NB4 (cell line): ENCODE data around the gene PVALEF.

Experiments used
- TF ChIP-seq, protein P1 (sequence below): IDR thresholded peaks from one replicate; pipeline ENCODE4 v1.5.1; 2012; ENCODE audit warnings: low read depth, low read length
- TF ChIP-seq, protein P2 (sequence below): IDR thresholded peaks from 2 replicates; pipeline ENCODE4 v1.6.1; 2011; ENCODE audit warnings: low read depth, low read length

DNA sequence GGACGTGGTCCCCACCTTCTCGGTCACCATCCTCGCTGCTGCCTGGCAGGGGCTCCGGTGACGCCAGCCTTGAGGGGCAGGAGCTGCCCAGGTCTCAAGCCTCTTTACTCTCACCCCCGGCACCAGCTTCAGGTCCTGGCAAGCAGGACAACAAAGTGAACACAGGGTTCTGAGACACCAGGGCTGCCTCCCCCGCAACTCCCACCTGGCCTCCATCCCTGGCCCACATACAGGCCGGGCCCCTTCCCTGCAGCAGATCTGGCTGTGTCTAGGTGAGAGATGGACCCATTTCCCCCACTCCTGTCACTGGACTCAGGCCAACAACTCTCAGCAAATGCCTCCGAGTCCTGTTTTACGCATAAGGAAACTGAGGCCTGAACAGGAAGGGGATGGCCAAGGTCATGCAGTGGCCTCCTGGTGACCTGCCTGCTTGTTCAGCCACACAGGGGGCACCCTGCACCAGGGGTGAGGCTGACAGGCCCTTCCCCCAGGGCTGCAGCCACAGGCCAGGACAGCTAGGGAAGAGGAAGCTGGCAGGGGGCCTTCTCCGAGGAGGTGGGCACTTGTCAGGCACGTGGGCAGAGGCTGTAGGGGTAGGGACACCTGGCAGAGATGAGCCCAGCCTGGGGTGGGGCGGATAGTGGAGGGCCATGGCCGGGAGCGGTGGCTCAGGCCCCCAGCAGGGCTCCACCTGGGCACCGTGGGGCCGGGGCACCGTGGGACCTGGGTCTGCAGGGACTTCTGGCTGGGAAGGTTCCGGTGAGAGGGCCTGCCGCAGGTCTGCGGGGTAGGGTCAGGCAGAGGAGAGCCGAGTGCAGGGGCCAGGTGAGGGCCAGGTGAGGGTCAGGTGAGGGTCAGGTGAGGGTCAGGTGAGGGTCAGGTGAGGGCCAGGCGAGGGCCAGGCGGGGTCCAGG, 46.7 kb upstream of the PVALEF start:
- TF ChIP-seq, protein P1, sequence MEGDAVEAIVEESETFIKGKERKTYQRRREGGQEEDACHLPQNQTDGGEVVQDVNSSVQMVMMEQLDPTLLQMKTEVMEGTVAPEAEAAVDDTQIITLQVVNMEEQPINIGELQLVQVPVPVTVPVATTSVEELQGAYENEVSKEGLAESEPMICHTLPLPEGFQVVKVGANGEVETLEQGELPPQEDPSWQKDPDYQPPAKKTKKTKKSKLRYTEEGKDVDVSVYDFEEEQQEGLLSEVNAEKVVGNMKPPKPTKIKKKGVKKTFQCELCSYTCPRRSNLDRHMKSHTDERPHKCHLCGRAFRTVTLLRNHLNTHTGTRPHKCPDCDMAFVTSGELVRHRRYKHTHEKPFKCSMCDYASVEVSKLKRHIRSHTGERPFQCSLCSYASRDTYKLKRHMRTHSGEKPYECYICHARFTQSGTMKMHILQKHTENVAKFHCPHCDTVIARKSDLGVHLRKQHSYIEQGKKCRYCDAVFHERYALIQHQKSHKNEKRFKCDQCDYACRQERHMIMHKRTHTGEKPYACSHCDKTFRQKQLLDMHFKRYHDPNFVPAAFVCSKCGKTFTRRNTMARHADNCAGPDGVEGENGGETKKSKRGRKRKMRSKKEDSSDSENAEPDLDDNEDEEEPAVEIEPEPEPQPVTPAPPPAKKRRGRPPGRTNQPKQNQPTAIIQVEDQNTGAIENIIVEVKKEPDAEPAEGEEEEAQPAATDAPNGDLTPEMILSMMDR: no peak
- TF ChIP-seq, protein P2, sequence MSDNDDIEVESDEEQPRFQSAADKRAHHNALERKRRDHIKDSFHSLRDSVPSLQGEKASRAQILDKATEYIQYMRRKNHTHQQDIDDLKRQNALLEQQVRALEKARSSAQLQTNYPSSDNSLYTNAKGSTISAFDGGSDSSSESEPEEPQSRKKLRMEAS: no peak
